T-helper 1 cell treated with Interleukin-12 subunit alpha and Interleukin-12 subunit beta and Interleukin-4 antibody, amounts not matched to agents 30 ng/mL and 1 ng/mL, for 36 hours (primary cell): ENCODE results near the gene GMPS. TPM values are rescaled to one million over a fixed set of nuclear protein-coding genes. Genes with fewer than 3 reads are reported as not detected.
"Not testable (repeated sequence)": the region's sequence is repeated elsewhere in the genome, so short reads cannot be mapped to it uniquely, and the experiment has no call there.

Experiments
- intact Hi-C: fragments of 100-400 bp; cut with micrococcal nuclease; formaldehyde crosslinking; loops from one replicate; pipeline ENCODE4 v1.15.1; 2024
- total RNA-seq: library from RNA; stranded (reverse); gene quantifications from 2 replicates; pipeline ENCODE4 v1.2.3, GENCODE V29; 2022

GMPS gene
- 75.2 and 89.2 TPM in 2 replicates for total RNA-seq

DNA sequence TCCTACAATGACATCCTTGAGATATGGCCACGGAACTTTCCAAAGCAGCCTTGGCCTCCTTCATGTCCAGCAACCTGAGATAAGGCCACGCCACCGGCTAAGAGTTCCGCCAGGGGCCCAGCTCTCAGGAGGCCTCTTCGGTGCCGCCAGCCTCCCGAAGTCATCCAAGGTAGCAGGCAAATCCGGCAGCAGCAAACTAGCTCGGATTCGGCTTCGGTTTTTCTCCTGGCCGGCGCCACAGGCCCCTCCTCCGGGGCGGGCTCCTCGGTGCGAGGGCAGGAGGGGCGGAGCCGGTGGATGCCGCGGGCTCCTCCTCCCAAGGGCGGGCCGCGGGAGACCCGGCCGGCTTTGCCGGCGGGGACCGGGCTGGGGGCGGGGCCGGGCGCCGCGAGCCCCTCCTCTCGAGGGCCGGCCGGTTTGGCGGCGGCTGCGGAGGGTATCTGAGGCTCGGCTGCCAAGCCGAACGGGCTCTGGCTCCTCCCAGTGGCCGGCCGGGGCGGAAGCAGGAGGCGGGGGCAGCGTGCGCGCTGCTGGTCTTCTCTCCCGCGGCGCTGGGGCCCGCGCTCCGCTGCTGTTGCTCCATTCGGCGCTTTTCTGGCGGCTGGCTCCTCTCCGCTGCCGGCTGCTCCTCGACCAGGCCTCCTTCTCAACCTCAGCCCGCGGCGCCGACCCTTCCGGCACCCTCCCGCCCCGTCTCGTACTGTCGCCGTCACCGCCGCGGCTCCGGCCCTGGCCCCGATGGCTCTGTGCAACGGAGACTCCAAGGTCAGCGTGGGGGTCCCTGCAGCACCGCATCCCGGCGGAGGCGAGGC, at the start of gene GMPS:
Gene GMPS, plus strand, starts transcription at position 518 of the 812 bp plus-strand sequence. Its CDS starts 221 bp downstream, at position 739.
- intact Hi-C loops = loop anchor here (1.0 to 10.0 kb wide), 11 partner anchors 8 to 1548 kb away; partner anchors contain the start of genes C3orf33, DHX36, PLCH1 and SLC33A1

DNA sequence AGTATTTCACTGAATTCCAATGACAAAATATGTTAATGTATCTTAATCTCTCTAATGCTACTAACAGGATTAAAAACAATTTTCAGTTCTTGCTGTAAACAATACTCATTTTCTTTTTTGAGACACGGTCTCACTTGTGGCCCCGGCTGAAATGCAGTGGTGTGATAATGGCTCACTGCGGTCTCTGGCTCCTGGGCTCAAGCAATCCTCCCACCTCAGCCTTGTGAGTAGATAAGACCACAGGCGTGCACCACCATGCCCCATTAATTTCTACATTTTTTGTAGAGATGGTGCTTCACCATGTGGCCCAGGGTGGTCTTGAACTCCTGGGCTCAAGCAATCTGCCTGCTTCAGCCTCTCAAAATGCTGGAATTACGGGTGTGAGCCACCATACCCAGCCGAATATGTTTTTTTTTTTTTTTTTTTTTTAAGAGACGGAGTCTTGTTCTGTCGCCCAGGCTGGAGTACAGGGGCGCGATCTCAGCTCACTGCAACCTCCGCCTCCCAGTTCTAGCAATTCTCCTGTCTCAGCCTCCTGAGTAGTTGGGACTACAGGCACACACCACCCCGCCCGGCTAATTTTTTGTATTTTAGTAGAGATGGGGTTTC, 41.9 kb upstream of the GMPS start:
- intact Hi-C loops = not testable (repeated sequence)

DNA sequence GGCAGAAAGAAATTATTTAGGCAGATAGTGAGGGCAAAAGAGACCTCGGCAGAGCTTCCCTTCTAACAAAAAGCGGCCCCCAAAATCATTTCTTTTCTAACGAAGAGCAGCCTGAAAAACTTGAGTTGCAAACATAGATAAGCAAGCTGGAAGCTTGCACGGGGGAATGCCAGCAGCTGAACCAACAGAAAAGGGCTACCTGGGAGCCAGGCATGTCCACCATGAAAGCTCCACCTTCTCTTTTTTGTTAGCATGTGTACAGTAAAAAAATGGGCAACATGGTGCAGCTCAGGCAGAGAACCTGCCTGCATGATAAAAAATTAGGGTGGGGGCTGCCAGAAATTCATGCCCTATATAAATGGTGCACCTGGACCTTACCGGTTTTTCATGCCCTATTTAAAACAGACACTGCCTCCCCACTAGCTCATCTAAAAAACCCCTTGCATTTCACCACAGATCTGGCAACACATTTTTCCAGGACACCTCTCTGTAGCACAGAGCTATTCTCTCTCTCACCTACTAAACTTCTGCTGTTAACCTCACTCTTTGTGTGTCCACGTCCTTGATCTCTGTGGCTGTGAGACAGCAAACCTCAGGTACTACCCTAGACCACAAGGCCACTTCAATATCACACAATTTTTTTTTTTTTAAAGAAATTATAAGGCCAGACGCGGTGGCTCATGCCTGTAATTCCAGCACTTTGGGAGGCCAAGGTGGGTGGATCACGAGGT, 34.9 kb upstream of the GMPS start:
- intact Hi-C loops = loop anchor here (5.0 kb wide), 1 partner anchor 37 kb away; the partner anchor contains the start of gene GMPS

DNA sequence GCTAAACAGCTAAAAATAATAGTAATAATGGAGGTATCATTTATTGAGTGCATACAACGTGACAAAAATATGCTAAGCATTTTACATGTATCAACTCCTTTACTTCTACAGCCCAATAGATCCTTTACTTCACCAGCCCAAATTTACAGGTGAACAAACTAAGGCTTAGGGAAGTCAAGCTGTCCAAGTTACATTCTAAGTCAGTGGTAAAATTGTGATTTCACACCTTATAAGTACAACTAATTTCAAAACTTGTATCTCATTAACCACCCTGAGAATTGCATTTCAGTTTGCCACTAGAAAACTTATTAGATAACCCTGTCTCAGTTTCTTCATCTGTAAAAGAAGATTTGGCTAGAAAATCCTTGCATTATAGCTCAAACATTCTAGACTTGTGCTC, 26.9 kb upstream of the GMPS start:
- intact Hi-C loops = no loop called here

DNA sequence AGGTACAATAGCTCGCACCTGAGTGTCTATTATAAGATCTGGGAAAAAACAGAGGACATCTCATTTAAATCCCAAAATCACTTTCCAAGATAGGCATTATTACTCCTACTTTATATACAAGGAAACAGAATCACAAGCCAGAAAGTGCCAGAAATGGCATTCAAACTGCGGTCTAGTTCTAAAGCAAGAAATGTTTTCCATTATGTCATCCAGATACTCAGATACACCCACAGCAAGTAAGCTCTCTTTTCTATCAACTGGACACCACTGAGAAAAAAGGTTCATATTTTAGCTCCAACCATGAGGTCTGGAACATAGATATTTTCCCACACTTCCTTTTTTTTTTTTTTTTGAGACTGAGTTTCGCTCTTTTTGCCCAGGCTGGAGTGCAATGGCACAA, 24.3 kb upstream of the GMPS start:
- intact Hi-C loops = no loop called here

DNA sequence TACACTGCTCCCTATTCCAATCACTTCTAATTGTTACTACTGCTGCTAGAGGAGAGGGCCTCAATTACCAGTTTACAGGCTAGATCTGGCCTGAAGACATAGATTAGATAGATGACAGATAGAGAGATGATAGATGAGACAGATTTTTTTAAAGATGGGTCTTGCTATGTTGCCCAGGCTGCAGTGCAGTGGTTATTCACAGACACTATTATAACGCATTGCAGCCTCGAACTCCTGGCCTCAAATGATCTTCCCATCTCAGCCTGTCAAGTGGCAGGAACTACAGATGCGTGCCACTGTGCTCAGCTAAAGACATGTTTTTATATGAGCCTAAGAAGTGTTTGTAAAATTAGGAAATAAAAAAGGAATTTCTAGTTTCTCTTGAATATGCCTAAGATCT, 22.5 kb upstream of the GMPS start:
- intact Hi-C loops = no loop called here

DNA sequence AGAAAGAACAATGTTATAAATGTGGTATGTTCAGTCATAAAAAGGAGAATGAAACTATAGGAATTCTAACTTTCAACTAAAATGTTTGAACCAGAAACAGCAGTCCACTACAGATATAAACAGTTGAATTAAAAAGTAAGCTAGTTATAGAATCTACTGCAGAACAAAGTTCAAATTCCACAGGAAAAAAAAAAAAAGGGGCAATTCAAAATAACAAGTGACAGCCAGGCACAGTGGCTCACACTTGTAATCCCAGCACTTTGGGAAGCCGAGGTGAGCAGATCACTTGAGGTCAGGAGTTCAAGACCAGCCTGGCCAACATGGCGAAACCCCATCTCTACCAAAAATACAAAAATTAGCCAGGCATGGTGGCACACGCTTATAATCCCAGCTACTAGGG, 21.0 kb upstream of the GMPS start:
- intact Hi-C loops = not testable (repeated sequence)

DNA sequence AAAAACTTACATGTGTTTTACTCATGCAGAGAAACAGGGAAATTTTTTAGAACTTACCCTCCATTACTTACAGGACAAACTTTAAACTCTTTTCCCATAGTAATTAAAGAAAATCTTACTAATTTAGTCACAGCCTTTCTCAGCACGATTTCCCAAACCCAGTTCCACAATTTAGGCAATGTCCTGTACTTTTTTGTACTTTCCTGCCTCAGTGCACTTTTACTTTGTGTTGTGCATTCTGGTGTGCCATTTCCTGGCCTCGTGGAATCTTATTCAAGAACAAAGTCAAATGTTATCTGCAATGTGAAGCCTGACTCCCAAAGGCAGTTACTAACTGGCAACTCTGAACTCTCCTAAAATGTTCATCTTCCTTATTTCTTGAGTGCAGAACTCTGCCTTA, 18.1 kb upstream of the GMPS start:
- intact Hi-C loops = loop anchor here (2.0 to 5.0 kb wide), 4 partner anchors 14 to 975 kb away; partner anchors contain the start of gene LEKR1

DNA sequence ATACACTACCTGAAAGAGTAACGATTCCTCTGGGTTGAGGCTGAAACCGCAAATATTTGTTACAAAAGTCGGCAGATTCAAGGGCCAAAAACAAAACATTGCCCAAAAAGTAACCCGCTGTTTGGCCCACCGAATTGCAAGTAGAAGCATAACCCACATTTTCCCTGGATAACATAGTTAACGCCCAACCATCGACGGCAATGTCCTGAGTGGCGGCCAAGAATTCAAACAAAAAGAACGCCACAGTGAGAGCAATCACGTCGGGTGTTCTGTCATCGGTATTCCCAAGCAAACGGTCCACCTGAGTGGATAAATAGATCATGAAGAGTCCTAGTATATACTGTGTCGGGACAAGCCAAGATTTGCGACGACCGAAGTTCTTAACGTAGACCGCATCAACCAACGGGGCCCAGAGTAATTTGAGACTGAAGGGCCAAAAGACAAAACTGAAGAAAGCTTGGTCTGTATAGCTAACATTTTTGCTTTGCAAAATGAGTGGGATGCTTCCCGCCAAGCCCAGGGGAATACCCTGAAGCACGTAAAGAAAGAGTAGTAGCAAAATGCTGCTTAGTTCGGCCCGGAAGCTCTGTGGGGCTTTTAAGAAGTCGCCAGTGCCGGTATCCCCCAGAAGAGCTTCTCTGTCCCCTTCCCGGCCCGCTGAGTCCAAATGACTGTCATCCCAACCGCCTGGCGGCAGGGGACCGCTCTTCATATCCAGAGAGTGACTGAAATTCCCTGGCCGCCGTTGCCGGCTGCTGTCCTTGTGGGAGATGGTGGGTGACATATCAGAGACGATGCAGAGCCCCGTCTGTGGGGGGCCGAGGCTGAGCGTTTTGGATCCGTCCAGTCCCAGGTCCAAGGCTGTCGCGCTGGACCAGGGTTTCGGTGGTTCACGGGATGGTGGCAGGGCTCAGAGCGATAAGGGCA, 17.0 kb upstream of the GMPS start:
- intact Hi-C loops = loop anchor here (1.0 to 5.0 kb wide), 17 partner anchors 8 to 1529 kb away; partner anchors contain the start of genes C3orf33, CCNL1, DHX36 and GMPS

DNA sequence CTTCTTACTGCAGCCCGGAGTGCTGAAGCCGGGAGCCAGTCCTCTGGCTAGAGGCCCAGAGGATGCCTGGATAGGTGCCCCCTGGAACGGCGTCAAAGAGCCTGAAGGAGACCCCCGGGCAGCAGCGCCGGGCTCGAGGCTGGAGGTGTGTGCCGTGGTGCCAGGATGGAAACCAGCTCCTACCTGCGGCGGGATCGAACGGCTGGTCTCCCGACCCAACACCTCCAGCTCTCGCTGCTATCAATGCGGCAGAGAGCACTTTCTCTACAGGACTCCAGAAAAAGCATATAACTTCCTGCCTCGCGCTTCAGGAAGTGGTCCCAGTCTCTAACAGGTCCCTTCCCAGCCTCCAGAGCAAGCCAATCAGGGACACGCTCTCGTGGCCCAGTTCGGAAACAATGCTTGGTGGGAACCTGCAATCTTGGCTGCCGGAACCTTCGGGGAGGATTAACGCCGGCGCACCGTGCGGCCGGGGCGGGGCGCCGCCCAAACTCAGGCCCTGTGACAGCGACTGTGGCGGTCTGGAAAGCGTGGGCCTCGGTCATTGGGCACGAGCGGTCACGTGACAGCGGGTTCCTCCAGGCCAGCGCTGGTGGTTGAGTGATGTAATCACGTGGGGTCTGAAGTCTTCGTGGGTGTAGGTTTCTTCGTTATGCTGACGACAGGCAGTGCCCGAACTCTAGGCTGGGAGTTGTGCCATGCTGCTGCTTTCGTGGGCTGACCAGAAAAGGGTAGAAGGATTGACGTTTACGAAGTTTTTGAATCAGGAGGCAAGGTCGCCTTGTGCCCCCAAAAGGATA, 16.1 kb upstream of the GMPS start, which contains the start of gene SLC33A1:
Gene SLC33A1, minus strand, starts transcription at position 287 of the 800 bp plus-strand sequence. CDS start 430 bp downstream, outside the sequence.
- intact Hi-C loops = loop anchor here (1.0 to 5.0 kb wide), 15 partner anchors 8 to 1530 kb away; partner anchors contain the start of genes C3orf33, CCNL1, DHX36 and GMPS

DNA sequence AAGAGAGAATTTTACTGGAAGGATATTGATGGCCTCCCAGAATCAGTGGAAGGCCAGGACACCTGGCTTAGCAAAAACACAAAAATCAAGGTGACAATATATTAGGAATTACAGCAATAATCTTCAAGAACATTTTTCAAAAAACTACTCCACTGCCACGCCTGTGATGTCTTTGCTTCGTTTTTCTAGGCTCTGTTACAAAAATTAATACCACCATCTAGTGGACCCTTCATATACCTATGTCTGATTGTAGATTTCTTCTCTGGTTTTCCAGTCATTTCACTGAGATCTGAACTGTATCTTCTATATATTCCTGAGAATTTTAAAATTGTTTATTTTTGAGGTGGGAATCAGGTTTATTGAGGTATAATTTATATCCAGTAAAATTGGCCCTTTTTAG, 10.6 kb upstream of the GMPS start:
- intact Hi-C loops = no loop called here

DNA sequence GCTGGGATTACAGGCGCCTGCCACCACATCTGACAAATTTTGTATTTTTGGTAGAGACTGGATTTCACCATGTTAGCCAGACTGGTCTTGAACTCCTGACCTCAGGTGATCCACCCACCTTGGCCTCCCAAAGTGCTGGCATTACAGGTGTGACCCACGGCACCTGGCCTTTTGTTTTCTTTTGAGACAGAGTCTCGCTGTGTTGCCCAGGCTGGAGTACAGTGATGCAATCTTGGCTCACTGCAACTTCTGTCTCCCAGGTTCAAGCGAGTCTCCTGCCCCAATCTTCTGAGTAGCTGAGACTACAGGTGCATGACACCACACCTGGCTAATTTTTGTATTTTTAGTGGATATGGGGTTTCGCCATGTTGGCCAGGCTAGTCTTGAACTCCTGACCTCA, 10.0 kb upstream of the GMPS start:
- intact Hi-C loops = not testable (repeated sequence)

DNA sequence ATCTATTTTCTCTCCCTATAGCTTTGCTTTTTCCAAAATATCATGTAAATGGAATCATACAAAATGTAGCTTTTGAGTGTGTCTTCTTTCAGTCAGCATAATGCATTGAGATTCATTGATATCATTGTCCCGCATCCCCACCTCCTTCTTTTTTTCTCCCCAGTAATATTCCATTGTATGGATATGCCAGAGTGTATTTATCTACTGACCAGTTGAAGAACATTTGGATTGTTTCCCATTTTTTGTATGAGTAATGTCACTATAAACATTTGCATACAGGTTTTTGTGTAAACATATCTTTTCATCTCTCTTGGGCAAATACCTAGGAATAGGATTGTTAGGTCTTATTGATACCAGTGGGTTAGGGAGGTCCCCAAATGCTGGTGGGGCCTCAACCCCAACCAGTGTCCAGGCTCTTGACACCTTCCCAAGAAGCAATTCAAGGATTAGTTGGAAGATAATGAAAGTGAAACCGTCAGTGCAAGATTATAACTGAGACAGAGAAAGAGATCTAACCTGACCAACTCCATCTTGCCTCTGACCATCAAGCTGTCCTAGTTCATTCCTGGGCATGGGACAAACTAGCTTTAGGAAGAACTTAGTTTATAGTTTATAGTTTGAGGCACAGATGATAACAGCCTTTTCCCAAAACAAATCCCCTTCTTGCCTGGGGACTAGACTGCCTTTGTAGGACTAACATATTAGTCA, 8.8 kb upstream of the GMPS start:
- intact Hi-C loops = loop anchor here (1.0 kb wide), 2 partner anchors 7 to 9 kb away; partner anchors contain the start of genes GMPS and SLC33A1

DNA sequence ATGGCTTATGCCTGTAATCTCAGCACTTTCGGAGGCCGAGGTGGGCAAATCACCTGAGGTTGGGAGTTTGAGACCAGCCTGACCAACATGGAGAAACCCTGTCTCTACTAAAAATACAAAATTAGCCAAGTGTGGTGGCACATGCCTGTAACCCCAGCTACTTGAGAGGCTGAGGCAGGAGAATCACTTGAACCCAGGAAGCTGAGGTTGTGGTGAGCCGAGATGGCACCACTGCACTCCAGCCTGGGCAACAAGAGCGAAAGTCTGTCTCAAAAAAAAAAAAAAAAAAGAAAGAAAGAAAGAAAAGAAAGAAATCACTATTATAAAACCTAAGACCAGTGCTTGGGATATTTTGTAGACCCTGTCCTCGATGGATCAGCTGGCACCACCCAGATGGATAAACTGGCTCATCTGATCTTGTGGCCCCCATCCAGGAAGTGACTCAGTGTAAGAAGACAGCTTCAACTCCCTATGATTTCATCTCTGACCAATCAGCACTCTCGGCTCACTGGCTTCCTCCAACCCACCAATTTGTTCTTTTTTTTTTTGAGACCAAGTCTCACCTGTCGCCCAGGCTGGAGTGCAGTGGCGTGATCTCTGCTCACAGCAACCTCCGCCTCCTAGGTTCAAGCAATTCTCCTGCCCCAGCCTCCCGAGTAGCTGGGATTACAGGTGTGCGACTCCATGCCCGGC, 8.0 kb upstream of the GMPS start:
- intact Hi-C loops = loop anchor here (1.0 kb wide), 2 partner anchors 8 kb away; partner anchors contain the start of genes GMPS and SLC33A1

DNA sequence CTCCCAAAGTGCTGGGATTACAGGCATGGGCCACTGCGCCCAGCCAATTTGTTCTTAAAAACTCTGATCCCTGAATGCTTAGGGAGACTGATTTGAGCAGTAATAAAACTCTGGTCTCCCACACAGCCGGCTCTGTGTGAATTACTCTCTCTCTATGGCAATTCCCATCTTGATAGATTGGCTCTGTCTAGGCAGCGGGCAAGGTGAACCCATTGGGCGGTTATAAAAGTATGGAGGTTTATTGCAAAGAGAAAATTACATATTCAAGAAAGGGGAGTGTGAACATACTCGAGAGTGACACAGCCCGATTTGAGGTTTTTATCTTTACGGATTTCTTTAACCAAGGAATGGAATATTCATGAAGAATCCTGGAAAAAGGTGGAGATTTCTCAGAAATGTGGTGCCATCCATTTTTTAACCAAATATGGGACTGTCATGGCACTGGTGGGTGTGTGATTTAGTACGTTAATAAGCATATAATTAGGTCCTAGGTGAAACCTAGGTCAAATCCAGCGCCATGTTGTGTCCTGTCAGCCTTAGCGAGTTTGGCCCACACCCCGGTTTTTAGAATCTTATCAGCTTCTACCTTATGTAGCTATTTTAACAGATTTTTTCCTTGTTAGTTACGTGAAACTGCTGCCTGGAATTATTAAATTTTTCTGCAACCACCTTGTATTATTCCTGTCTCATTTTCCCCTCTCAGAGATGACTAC, 7.2 kb upstream of the GMPS start:
- intact Hi-C loops = no loop called here

DNA sequence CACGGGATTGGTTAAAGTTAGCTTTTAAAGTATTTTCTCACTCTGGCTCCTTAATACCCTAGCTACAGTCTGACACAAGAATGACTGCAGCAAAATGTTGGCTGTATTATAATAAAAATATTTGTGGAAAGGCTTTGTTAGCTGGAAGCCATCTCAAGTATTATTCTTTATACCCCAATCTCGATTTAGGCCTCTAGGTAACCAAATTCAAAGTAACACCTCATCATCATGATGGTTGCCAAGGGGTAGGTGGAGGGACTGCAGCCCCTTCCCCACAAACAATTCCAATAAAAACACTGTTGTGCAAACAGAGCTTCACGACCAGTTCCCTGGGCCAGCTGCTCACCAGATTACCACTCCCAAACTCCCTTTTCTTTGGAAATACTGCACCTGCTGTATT, 759 bp upstream of the GMPS start:
- intact Hi-C loops = loop anchor here (1.0 to 10.0 kb wide), 11 partner anchors 7 to 1547 kb away; partner anchors contain the start of genes C3orf33, DHX36, PLCH1 and SLC33A1
